Measurements from ENCODE around the gene RENBP.
A peak's percentile ranks its signal among the peaks of the same experiment; 100 is the strongest.

RENBP gene

GRCh38 chrX:153931748-153932147 is 12.7 kb downstream of the RENBP start:
- DNase-seq: no peak

- no peak for DNase-seq
Measured at GRCh38 chrX:153931151-153931550, 13.3 kb downstream of the RENBP start.

GRCh38 chrX:153930011-153930910 is 14.2 kb downstream of the RENBP start:
- no peak for DNase-seq

- no peak for DNase-seq
Measured at GRCh38 chrX:153929576-153929975, 14.9 kb downstream of the RENBP start.

- no peak for DNase-seq
Measured at GRCh38 chrX:153928846-153929245, 15.6 kb downstream of the RENBP start.

GRCh38 chrX:153927922-153928760 is 16.3 kb downstream of the RENBP start:
- peak; percentile 97 for DNase-seq

- DNase-seq: no peak
Measured at GRCh38 chrX:153927672-153927921, 16.8 kb downstream of the RENBP start.

- DNase-seq: peak; percentile 72
Measured at GRCh38 chrX:153926858-153927671, 17.4 kb downstream of the RENBP start.

GRCh38 chrX:153926552-153926857 is 17.9 kb downstream of the RENBP start:
- DNase-seq: no peak

- DNase-seq: no peak
Measured at GRCh38 chrX:153925739-153926551, 18.5 kb downstream of the RENBP start, which contains the start of gene ARHGAP4. Gene ARHGAP4 (minus strand): TSS chrX:153926264. CDS start chrX:153926202, 62 bp downstream.

- DNase-seq: no peak
Measured at GRCh38 chrX:153925387-153925738, 19.1 kb downstream of the RENBP start.

- DNase-seq: peak; percentile 69
Measured at GRCh38 chrX:153924149-153924861, 20.1 kb downstream of the RENBP start.

- peak; percentile 42 for DNase-seq
Measured at GRCh38 chrX:153922932-153923857, 21.2 kb downstream of the RENBP start.

GRCh38 chrX:153921511-153922446 is 22.7 kb downstream of the RENBP start:
- DNase-seq: no peak

- no peak for DNase-seq
Measured at GRCh38 chrX:153921070-153921469, 23.4 kb downstream of the RENBP start.

- no peak for DNase-seq
Measured at GRCh38 chrX:153920546-153920945, 23.9 kb downstream of the RENBP start.

- DNase-seq: no peak
Measured at GRCh38 chrX:153919281-153919680, 25.2 kb downstream of the RENBP start.

GRCh38 chrX:153917869-153918268 is 26.6 kb downstream of the RENBP start:
- DNase-seq: no peak

GRCh38 chrX:153913701-153914100 is 30.7 kb downstream of the RENBP start:
- DNase-seq: no peak

- no peak for DNase-seq
Measured at GRCh38 chrX:153913211-153913610, 31.2 kb downstream of the RENBP start.

Measured in suppressor macrophage treated with lipopolysaccharide for 4 hours (primary cell).